BE2C (cell line): ENCODE results near the gene KLHL18.
"Not testable (repeated sequence)": the region's sequence is repeated elsewhere in the genome, so short reads cannot be mapped to it uniquely, and the experiment has no call there.

Experiments
- DNase-seq: peaks from one replicate; pipeline ENCODE4 v3.0.0-alpha.2; 2020
- H3K27me3 ChIP-seq: fragments of 250-450 bp; sonication (Bioruptor Pico); 2 replicates; pipeline ENCODE4 v1.5.1; 2020; ENCODE audit warnings: mild to moderate bottlenecking
- H3K36me3 ChIP-seq: fragments of 250-450 bp; sonication (Bioruptor Pico); 2 replicates; pipeline ENCODE4 v1.5.1; 2020; ENCODE audit warnings: mild to moderate bottlenecking
- H3K4me1 ChIP-seq: fragments of 250-450 bp; sonication (Bioruptor Pico); 2 replicates; pipeline ENCODE4 v1.5.1; 2020
- H3K4me3 ChIP-seq: 2 replicates; pipeline ENCODE4 v1.5.1; 2011; ENCODE audit warnings: low read depth, low read length
- H3K9me3 ChIP-seq: fragments of 250-450 bp; sonication (Bioruptor Pico); 2 replicates; pipeline ENCODE4 v1.5.1; 2020
- TF ChIP-seq, protein P1 (sequence below): IDR thresholded peaks from 2 replicates; pipeline ENCODE4 v1.5.1; 2012; ENCODE audit warnings: mild to moderate bottlenecking, low read depth, low read length

KLHL18 gene

DNA sequence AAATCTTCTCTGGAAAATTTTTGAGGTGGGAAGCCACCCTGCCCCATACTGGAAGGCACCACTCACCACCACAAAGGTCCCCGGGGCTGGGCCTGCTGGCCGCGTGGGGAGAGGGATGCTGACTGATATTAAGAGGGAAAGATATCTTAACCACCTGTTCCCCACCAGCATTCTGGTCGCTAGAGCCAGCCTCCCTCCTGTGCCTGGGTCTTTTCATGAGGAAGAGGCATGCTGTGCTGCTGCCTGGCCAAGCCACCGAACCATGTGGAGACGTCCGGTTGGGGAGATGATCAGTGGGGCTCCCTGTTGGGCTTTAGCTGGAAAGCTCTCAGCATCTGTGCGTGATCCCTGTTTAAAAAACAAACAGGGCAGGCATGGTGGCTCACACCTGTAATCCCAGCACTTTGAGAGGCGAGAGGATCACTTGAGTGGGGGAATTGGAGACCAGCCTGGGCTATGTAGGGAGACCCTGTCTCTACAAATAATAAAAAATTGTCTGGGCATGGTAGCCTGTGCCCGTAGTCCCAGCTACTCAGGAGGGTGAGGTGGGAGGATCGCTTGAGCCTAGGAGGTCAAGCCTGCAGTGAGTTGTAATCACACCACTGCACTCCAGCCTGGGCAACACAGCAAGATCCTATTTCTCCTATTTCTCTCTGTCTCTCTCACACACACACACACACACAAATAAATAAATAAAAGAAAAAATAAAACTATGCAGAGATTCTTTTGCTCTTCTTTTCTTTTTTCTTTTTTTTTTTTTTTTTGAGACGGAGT is 1.0 kb downstream of the KLHL18 start:
- peak; percentile 11 for DNase-seq
- no peaks in the 10 kb centered on the region for H3K4me1 ChIP-seq
- H3K4me3 ChIP-seq = peak overlapping the region; percentile 75
- no peaks in the 10 kb centered on the region for H3K9me3 ChIP-seq
- TF ChIP-seq, protein P1, sequence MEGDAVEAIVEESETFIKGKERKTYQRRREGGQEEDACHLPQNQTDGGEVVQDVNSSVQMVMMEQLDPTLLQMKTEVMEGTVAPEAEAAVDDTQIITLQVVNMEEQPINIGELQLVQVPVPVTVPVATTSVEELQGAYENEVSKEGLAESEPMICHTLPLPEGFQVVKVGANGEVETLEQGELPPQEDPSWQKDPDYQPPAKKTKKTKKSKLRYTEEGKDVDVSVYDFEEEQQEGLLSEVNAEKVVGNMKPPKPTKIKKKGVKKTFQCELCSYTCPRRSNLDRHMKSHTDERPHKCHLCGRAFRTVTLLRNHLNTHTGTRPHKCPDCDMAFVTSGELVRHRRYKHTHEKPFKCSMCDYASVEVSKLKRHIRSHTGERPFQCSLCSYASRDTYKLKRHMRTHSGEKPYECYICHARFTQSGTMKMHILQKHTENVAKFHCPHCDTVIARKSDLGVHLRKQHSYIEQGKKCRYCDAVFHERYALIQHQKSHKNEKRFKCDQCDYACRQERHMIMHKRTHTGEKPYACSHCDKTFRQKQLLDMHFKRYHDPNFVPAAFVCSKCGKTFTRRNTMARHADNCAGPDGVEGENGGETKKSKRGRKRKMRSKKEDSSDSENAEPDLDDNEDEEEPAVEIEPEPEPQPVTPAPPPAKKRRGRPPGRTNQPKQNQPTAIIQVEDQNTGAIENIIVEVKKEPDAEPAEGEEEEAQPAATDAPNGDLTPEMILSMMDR = no peak
- no peaks in the 10 kb centered on the region for H3K27me3 ChIP-seq
- no peaks in the 10 kb centered on the region for H3K36me3 ChIP-seq

DNA sequence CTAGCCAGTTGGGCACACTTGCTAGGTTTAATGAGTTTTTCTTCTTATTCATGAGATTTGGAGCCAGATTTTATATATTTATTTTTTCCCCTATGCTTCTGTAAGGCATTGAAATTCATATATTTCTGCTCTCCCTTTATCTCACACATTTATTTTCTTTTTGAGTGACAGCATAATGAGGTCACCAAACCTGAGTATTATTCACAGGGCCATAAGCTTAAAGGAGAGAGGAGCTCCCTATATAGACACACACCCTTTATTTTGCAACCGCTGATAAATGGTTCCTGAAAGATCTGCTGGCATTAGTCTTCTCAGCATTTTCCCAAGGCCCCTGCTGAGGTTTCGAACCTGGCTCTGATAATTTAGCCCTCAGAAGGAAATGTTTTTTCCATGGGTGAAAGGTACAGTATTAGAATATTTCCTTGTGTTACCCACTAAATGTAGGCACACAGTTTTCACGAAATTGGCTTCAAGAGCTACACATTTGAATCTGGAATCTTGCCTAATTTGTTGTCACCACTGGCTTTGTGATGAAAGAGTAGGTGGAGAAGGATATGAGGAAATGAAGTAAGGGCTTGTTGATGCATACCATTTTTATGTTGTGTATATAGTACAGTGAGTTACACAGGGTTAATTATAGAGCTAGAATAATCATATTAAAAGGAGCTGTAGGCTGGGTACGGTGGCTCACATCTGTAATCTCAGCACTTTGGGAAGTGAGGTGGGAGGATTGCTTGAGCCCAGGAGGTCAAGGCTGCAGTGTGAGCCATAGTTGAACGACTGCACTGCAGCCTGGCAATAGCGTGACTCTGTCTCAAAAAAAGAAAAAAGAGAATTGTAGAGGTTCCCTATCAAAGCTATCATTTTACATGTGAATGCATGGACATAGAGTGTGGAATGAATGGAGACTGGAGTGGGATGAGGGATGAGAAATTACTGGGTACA is 6.5 kb downstream of the KLHL18 start:
- TF ChIP-seq, protein P1 = no peak
- Histone ChIP-seq H3K4me3 (no peak overlapping the region), H3K27me3 (no peaks in the 10 kb centered on the region), H3K9me3 (no peaks in the 10 kb centered on the region), H3K4me1 (no peaks in the 10 kb centered on the region), H3K36me3 (no peaks in the 10 kb centered on the region)
- DNase-seq = no peak

DNA sequence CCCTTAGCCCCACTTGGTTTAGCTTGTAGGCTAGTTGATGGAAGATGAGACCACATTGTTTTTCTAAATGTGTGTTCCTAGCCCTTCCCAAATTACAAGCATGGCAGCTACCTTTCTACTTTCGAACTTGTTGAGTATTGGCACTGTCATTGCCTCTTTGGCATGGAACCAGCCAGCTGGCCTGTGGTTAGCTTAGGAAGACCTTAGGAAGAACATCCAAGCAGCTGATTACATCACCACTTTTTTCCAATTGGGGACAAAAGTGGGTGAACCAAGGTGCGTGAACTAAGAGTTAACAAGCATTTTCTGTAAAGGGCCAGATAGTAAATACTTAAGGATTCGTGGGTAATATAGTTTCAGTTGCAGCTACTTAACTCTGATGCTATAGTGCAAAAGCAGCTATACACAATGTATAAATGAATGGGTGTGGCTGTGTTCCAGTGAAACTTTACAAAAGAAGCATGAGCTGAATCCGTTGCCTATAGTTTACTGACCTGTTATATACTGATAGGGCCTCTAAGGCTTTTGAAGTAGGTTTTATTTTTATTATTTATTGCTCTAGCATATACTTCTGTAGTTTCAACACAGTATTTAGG is 8.5 kb downstream of the KLHL18 start:
- H3K4me1 ChIP-seq = no peaks in the 10 kb centered on the region
- TF ChIP-seq, protein P1 = no peak
- DNase-seq = no peak
- no peaks in the 10 kb centered on the region for H3K36me3 ChIP-seq
- no peaks in the 10 kb centered on the region for H3K9me3 ChIP-seq
- no peak overlapping the region for H3K4me3 ChIP-seq
- no peaks in the 10 kb centered on the region for H3K27me3 ChIP-seq

DNA sequence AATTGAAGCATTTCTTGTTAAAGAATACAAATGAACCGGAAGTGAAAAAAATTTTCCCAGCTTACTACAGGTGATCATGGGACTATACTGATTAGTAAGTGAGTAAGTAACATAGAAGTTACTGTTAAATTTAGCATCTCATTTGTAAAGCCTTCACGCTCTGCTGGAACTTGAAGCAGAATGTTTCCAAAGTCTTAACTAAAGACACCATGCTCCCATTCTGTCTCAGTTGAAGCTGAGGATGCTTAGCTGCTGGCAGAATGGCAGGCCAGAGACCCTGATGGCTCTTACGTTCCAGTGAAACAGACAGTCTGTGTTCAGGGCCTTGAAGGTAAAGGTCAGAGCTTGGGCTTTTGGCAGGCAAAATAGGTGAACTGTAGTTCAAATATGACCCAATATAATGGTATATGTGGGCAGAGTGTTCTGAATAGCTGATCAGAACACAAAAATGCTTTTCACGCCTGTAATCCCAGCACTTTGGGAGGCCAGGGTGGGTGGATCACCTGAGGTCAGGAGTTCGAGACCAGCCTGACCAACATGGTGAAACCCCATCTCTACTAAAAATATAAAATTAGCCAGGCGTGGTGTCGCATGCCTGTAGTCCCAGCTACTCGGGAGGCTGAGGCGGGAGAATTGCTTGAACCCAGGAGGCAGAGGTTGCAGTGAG is 9.1 kb downstream of the KLHL18 start:
- not testable (repeated sequence) for H3K9me3 ChIP-seq, H3K4me1 ChIP-seq, DNase-seq, H3K4me3 ChIP-seq, H3K27me3 ChIP-seq, H3K36me3 ChIP-seq

DNA sequence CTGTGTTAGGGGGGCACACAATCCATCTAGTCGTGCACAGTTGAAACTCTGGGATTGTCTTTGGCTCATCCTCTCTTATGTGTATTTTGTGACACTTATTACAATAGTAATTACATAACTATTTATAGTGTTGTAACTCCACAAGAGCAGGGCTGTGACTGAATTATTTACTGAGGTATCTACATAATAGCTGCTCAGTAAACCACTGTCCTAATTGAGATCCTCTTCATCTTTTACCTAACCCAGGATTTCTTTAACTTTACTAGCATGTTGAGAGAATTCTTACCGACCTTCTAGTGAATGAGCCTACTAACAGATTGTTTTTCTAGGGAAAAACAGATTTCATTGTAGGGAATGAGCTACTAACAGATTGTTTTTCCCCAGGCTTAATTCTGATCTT is 11.1 kb downstream of the KLHL18 start:
- no peak overlapping the region for H3K4me3 ChIP-seq
- H3K9me3 ChIP-seq = no peaks in the 10 kb centered on the region
- no peaks in the 10 kb centered on the region for H3K27me3 ChIP-seq
- TF ChIP-seq, protein P1 = no peak
- DNase-seq = no peak
- H3K36me3 ChIP-seq = no peaks in the 10 kb centered on the region
- H3K4me1 ChIP-seq = no peaks in the 10 kb centered on the region

DNA sequence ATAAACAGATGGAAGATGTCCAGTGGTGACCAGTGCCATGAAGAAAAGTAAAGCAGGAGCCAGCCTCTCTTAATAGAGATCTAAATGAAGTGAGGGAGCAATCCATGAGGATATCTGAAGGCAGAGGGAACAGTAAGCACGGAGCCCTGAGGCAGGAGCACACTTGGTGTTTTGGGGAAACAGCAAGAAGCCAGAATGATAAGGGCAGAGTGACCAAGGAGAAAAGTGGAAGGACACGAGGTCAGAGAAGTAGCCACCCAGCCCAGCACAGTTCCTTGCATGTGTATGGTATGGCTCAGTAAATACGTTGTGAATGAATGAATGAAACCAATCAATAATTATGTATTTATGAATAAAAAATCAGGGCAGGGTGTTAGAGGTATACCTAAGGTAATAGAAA is 11.6 kb downstream of the KLHL18 start:
- Histone ChIP-seq H3K4me1 (no peaks in the 10 kb centered on the region), H3K36me3 (no peaks in the 10 kb centered on the region), H3K9me3 (no peaks in the 10 kb centered on the region), H3K4me3 (no peak overlapping the region), H3K27me3 (no peaks in the 10 kb centered on the region)
- TF ChIP-seq, protein P1 = no peak
- no peak for DNase-seq
